Activated naive CD4-positive, alpha-beta T cell treated with anti-CD3 and anti-CD28 coated beads for 36 hours (primary cell): Measurements from ENCODE around the gene ZNF710. TPM values are rescaled to one million over a fixed set of nuclear protein-coding genes. Genes with fewer than 3 reads are reported as not detected.

ENCODE experiments used
- CTCF ChIA-PET: fragments of 350-600 bp; sonication (Branson Sonifier 250); formaldehyde crosslinking; loops from one replicate; lab custom pipeline; 2021; ENCODE audit warnings: antibody characterized with exemption; lab: Charles Lee
- DNase-seq: peaks from one replicate; pipeline ENCODE4 v3.0.0-alpha.2; 2020
- H3K27ac Mint-ChIP-seq: one replicate; pipeline ENCODE4 v1.8.0; 2021; ENCODE audit warnings: mild to moderate bottlenecking, mixed read lengths
- H3K27me3 Mint-ChIP-seq: one replicate; pipeline ENCODE4 v1.8.0; 2021; ENCODE audit warnings: low read depth, mixed read lengths
- H3K36me3 Mint-ChIP-seq: one replicate; pipeline ENCODE4 v1.8.0; 2021; ENCODE audit warnings: low read depth, mixed read lengths
- H3K4me1 Mint-ChIP-seq: one replicate; pipeline ENCODE4 v1.8.0; 2021; ENCODE audit warnings: low read depth, mixed read lengths
- H3K4me3 Mint-ChIP-seq: one replicate; pipeline ENCODE4 v1.8.0; 2021; ENCODE audit warnings: mild to moderate bottlenecking, moderate library complexity, mixed read lengths
- H3K9me3 Mint-ChIP-seq: one replicate; pipeline ENCODE4 v1.8.0; 2021; ENCODE audit warnings: mixed read lengths
- intact Hi-C: fragments of 100-400 bp; cut with micrococcal nuclease; formaldehyde crosslinking; loops from one replicate; pipeline ENCODE4 v1.15.1; 2023
- total RNA-seq, 2 experiments: library from RNA; stranded (reverse); gene quantifications; one replicate each; pipeline ENCODE4 v1.2.3, GENCODE V29; 2021

ZNF710 gene
- total RNA-seq, 2 experiments from 2014 or later: 17.3 to 19.8 TPM

- DNase-seq: no peak
- no peak overlapping the region for H3K4me3 Mint-ChIP-seq
- intact Hi-C loops: no loop called here
- CTCF ChIA-PET: interaction anchor here (0.7 kb wide), 1 partner anchor 147 kb away, joined by 3 read pairs; no protein-coding TSS in a partner anchor
- H3K4me1 Mint-ChIP-seq: peaks cover 7% of the 10 kb centered on the region
- no peak overlapping the region for H3K27ac Mint-ChIP-seq
- H3K36me3 Mint-ChIP-seq: no peaks in the 10 kb centered on the region
- no peaks in the 10 kb centered on the region for H3K9me3 Mint-ChIP-seq
- H3K27me3 Mint-ChIP-seq: no peaks in the 10 kb centered on the region
These were observed 43.8 kb downstream of the ZNF710 start for GRCh38 chr15:90044916-90045371.

GRCh38 chr15:90046289-90046688 lies 45.2 kb downstream of the ZNF710 start:
- H3K36me3 Mint-ChIP-seq: no peaks in the 10 kb centered on the region
- CTCF ChIA-PET: interaction anchor here (0.7 kb wide), 1 partner anchor 240 kb away, joined by 3 read pairs; no protein-coding TSS in a partner anchor
- peak overlapping the region; percentile 36 for H3K27ac Mint-ChIP-seq
- H3K4me3 Mint-ChIP-seq: no peak overlapping the region
- H3K4me1 Mint-ChIP-seq: peaks cover 5% of the 10 kb centered on the region
- DNase-seq: no peak
- intact Hi-C loops: no loop called here
- no peaks in the 10 kb centered on the region for H3K9me3 Mint-ChIP-seq
- H3K27me3 Mint-ChIP-seq: no peaks in the 10 kb centered on the region

DNA sequence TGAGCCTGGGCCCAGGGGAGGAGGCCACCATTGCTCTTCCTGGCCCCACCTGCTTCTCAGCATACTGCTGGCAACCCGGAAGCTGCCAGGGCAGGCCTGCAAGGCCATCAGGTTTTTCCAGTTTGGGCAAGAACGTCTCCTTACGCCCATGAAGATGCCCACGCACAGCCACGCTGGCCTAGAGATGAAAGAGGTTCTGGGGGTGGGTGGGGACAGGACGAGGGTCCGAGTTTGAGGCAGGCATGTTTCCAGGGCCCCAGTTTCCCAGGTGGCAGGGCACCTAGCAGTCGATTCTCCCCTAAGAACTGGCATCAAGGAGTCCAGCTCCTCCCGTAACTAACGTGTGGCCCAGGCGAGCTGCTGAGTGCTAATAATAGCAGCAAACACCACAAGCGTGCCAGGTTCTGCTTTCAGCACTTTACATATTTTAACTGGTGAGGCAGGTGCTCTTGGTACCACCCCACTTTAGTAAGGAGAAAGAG lies 45.8 kb downstream of the ZNF710 start:
- Mint-ChIP-seq H3K4me3 (no peak overlapping the region), H3K36me3 (no peaks in the 10 kb centered on the region), H3K27ac (no peak overlapping the region), H3K27me3 (no peaks in the 10 kb centered on the region), H3K9me3 (no peaks in the 10 kb centered on the region), H3K4me1 (peaks cover 5% of the 10 kb centered on the region)
- DNase-seq: no peak
- intact Hi-C loops: no loop called here
- CTCF ChIA-PET: no interaction called here

DNA sequence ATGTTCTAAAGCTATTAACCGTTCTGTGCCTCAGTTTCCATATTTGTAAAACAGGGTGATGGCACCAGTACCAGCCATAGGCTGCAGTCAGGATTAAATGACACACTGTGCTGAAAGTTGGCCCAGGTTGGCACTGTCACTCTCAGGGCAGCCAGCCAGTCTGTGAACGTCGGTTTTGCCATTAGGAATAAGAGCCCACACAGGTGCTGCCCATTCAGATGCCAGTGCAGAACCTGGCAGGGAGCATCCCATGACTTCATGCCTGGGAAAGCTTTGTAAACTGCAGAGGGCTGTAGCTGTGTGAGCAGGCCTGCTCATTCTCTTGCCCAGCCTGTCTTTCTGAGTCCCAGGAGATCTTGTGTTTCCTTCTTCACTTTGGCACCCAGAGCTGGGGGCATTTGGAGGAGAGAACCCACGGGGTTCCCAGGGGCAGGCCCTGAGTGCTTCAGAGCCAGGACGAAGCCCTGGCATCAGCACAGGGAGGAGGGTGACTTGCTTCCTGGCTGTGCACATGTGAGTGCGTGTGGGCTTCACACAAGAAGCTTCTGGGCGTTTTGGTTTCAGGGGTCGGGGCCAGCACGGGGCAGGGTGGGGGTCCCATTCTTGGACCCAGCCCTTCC lies 46.9 kb downstream of the ZNF710 start:
- peaks cover 5% of the 10 kb centered on the region for H3K4me1 Mint-ChIP-seq
- CTCF ChIA-PET: no interaction called here
- no peaks in the 10 kb centered on the region for H3K27me3 Mint-ChIP-seq
- no peak overlapping the region for H3K4me3 Mint-ChIP-seq
- no peak for DNase-seq
- H3K36me3 Mint-ChIP-seq: no peaks in the 10 kb centered on the region
- H3K9me3 Mint-ChIP-seq: no peaks in the 10 kb centered on the region
- intact Hi-C loops: no loop called here
- no peak overlapping the region for H3K27ac Mint-ChIP-seq

GRCh38 chr15:90049030-90049429 lies 47.9 kb downstream of the ZNF710 start:
- no peaks in the 10 kb centered on the region for H3K27me3 Mint-ChIP-seq
- CTCF ChIA-PET: no interaction called here
- no peaks in the 10 kb centered on the region for H3K9me3 Mint-ChIP-seq
- peaks cover 7% of the 10 kb centered on the region for H3K4me1 Mint-ChIP-seq
- DNase-seq: no peak
- intact Hi-C loops: no loop called here
- H3K36me3 Mint-ChIP-seq: no peaks in the 10 kb centered on the region
- no peak overlapping the region for H3K4me3 Mint-ChIP-seq
- no peak overlapping the region for H3K27ac Mint-ChIP-seq

DNA sequence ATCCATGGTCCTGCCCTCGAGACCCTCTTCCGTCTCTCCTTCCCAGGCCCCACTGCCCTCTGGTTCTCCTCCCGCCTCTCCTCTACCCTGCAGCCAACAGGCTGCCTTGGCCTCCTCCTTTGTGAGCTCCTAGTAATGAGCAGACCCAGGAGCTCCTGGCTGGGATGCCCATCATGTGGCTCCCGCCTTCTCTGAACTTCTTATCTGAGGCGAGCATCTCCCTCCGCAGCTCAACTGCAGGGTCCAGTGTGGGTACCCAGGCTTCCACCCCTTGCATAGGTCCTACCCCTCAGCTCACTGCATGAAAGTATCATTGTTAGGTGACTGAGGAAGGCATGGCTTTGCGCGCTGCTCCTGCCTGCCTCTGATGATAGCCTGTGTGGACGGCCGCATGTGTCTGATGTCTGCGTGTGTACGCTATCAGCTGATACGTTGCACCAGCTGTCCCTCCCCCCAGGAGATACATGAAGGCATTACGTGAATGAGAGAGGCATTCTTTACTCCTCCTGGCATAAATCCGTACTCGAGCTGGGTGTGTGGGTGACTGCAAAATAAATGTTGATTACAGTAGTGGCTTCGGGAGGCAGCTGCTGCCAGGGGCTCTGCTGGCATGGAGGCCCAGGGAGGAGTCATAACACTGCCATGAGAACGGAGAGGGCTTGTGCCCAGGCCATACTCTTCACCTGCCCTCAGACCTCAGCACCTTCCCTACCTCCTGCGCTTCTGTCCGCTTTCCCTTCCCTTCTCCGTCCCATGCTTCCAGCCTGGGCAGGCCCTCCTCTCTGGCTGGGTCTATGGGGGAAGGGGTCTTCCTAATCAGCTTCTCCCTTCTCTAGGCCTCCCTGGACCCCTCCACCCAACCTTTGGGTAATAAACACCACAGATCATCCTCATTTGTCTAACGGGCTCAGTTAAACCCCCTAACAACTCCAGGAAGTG lies 48.8 kb downstream of the ZNF710 start:
- no peak overlapping the region for H3K27ac Mint-ChIP-seq
- CTCF ChIA-PET: no interaction called here

DNA sequence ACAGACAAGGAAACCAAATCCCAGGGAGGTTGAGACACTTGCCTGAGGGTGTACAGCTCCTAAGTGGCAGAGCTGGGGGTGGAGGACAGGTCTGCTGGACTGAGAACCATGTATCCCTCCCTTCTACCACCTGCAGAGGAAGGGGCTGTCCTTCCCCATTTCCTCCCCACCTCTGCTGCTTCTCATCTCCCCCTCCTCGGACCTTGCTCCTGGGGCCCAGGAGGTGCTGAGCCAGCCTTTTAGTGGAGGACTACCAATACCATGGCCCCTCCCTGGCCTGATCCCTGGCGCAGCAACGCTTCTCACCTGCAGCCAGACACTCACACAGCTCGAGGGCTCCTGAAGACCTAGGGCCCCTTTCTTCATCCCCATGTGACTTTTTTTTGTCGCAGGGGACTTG lies 50.8 kb downstream of the ZNF710 start:
- CTCF ChIA-PET: no interaction called here
- Mint-ChIP-seq H3K9me3 (no peaks in the 10 kb centered on the region), H3K36me3 (no peaks in the 10 kb centered on the region), H3K27ac (no peak overlapping the region), H3K4me3 (no peak overlapping the region), H3K4me1 (peaks cover 4% of the 10 kb centered on the region), H3K27me3 (no peaks in the 10 kb centered on the region)
- intact Hi-C loops: no loop called here
- DNase-seq: no peak

More for the DNA sequence above, 48.8 kb downstream of the ZNF710 start:
- no peaks in the 10 kb centered on the region for H3K27me3 Mint-ChIP-seq
- H3K4me3 Mint-ChIP-seq: no peak overlapping the region
- DNase-seq: no peak
- peaks cover 9% of the 10 kb centered on the region for H3K4me1 Mint-ChIP-seq
- intact Hi-C loops: no loop called here
- no peaks in the 10 kb centered on the region for H3K36me3 Mint-ChIP-seq
- H3K9me3 Mint-ChIP-seq: no peaks in the 10 kb centered on the region

DNA sequence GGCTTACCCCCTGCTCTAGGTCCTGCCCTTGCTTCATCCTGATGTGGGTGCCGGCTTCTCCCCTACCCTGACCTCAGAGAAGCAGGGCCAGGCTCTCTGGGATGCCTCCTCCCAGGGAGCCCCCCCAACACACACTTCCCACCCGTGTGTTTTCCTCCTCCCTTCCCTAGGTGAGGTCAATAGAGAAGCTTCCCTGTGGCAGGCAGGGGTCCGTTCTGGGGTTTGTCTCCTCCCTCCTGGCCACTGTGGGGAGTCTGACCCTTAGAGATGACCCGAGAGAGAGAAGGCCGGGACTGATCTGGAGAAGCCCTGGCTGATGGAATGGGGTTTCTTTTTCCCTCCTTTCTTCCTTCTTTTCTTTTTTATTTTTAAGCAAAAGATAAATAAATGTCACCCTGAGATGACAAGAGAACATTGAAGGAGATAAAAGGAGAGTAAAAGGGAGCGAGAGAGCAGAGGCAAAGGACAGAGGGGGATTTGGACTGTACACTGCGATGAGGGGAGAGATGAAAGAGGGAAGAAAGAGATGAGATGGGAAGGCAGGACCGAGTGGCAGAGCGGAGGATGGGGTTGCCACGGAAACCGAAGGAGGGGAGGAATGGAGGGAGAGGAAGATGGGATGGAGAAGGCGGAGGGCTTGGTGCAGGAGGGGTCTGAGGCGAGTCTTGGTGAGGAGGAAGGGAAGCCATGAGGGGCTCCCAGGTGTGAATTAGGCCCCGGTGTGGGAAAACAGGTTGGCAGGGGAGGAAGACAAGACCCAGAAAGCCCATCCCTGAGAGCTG lies 52.8 kb downstream of the ZNF710 start:
- Mint-ChIP-seq H3K4me3 (no peak overlapping the region), H3K27me3 (no peaks in the 10 kb centered on the region), H3K36me3 (no peaks in the 10 kb centered on the region), H3K9me3 (no peaks in the 10 kb centered on the region), H3K27ac (no peak overlapping the region), H3K4me1 (peaks cover 16% of the 10 kb centered on the region)
- no peak for DNase-seq
- CTCF ChIA-PET: no interaction called here
- intact Hi-C loops: no loop called here

DNA sequence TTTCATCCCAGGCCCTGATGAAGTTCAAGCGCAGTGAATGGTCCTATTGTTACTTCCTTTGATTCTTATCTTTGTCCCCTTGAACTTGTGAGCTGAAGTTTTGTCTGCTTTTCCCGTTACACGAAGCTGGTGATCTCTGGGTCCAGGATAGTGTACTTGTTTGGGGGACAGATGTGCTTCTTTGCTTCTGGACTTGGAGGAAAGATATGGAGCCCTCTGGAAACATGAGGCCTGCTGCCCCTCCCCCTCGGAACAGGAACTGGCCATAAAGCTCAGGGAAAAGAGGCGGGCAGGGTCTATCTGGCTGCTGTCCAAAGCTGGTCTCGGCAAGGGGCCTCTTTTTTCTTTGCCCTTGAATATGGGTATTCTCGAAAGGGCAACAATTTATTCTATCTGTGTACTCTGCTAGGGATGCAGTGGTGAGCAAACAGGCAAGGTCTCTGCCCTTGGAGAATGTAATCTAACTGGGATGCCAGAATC lies 53.5 kb downstream of the ZNF710 start:
- Mint-ChIP-seq H3K27me3 (no peaks in the 10 kb centered on the region), H3K4me3 (no peak overlapping the region), H3K4me1 (peaks cover 24% of the 10 kb centered on the region), H3K27ac (no peak overlapping the region), H3K9me3 (no peaks in the 10 kb centered on the region), H3K36me3 (peaks cover 1% of the 10 kb centered on the region)
- CTCF ChIA-PET: interaction anchor here (1.3 kb wide), 1 partner anchor 15 kb away, joined by 3 read pairs; no protein-coding TSS in a partner anchor
- intact Hi-C loops: no loop called here
- DNase-seq: no peak

DNA sequence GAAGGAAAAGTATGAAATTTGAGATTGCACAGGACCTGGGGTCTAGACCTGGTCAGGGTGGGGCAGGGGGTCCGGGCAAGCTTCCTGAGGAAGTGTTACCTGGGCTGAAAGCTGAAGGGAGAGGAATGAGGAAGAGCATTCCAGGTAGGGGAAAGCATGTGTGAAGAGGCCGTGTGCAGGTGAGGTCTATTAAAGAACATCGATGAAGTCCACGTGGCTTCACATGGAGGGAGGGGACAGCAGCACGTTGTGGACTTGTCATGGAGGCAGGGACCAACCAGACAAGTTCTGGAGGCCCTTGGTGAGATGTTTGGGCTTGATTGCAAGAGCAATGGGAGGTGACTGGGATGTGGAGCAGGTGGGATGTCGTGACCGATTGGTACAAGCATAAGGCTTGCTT lies 54.1 kb downstream of the ZNF710 start:
- intact Hi-C loops: no loop called here

DNA sequence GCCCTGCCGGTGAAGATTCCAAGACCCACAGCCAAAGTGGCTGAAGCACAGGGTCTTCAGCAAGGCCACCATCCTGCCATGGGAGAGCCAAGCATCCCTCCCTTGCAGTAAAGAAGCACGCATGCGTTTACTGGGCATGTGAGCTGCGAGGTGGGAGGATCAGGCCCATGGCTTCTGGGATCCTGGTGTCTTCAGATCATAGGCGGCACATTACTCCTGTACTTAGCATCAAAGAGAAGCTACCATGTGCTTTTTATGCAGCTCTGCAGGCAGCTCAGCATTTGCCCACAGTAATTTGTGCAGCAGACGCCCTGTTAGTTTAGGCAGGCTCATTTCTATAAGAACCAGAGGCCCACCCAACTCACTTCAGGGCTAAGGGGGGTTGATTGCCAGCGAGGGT lies 55.4 kb downstream of the ZNF710 start:
- H3K9me3 Mint-ChIP-seq: no peaks in the 10 kb centered on the region
- no peak overlapping the region for H3K4me3 Mint-ChIP-seq
- intact Hi-C loops: no loop called here
- peaks cover 36% of the 10 kb centered on the region for H3K4me1 Mint-ChIP-seq
- CTCF ChIA-PET: interaction anchor here (0.6 to 1.1 kb wide), 2 partner anchors 14 to 159 kb away, joined by 3 to 6 read pairs; no protein-coding TSS in a partner anchor
- DNase-seq: no peak
- H3K27me3 Mint-ChIP-seq: no peaks in the 10 kb centered on the region
- H3K27ac Mint-ChIP-seq: no peak overlapping the region
- peaks cover 1% of the 10 kb centered on the region for H3K36me3 Mint-ChIP-seq

More for the DNA sequence above, 54.1 kb downstream of the ZNF710 start:
- CTCF ChIA-PET: interaction anchor here (1.3 kb wide), 1 partner anchor 14 kb away, joined by 3 read pairs; no protein-coding TSS in a partner anchor
- DNase-seq: no peak
- Mint-ChIP-seq H3K27ac (no peak overlapping the region), H3K27me3 (no peaks in the 10 kb centered on the region), H3K4me1 (peaks cover 29% of the 10 kb centered on the region), H3K9me3 (no peaks in the 10 kb centered on the region), H3K36me3 (peaks cover 1% of the 10 kb centered on the region), H3K4me3 (no peak overlapping the region)

GRCh38 chr15:90058308-90058707 lies 57.2 kb downstream of the ZNF710 start:
- peak; percentile 21 for DNase-seq
- peaks cover 1% of the 10 kb centered on the region for H3K36me3 Mint-ChIP-seq
- CTCF ChIA-PET: no interaction called here
- peaks cover 50% of the 10 kb centered on the region for H3K4me1 Mint-ChIP-seq
- intact Hi-C loops: no loop called here
- H3K4me3 Mint-ChIP-seq: no peak overlapping the region
- H3K9me3 Mint-ChIP-seq: no peaks in the 10 kb centered on the region
- no peaks in the 10 kb centered on the region for H3K27me3 Mint-ChIP-seq
- H3K27ac Mint-ChIP-seq: peak overlapping the region; percentile 96
